GM19238 (cell line): ENCODE measurements around the gene RXFP1.
"Not testable (repeated sequence)": the region's sequence is repeated elsewhere in the genome, so short reads cannot be mapped to it uniquely, and the experiment has no call there.

Experiments
- DNase-seq: peaks from one replicate; pipeline ENCODE4 v3.0.0; 2011; ENCODE audit warnings: low spot score; ENCODE audit not compliant: insufficient read length

Gene RXFP1

GRCh38 chr4:158610790-158611189, 89.1 kb downstream of the RXFP1 start:
- DNase-seq, result no peak

- no peak for DNase-seq
These were observed 91.4 kb downstream of the RXFP1 start for GRCh38 chr4:158613046-158613445.

- DNase-seq, result no peak
These were observed 96.3 kb downstream of the RXFP1 start for GRCh38 chr4:158617956-158618355.

GRCh38 chr4:158621729-158622128, 100.0 kb downstream of the RXFP1 start:
- no peak for DNase-seq

GRCh38 chr4:158622251-158622650, 100.6 kb downstream of the RXFP1 start:
- DNase-seq, result no peak

GRCh38 chr4:158624889-158625478, 103.3 kb downstream of the RXFP1 start:
- DNase-seq, result no peak

GRCh38 chr4:158625544-158625943, 103.9 kb downstream of the RXFP1 start:
- no peak for DNase-seq

- no peak for DNase-seq
These were observed 109.2 kb downstream of the RXFP1 start for GRCh38 chr4:158630893-158631292.

GRCh38 chr4:158636619-158637018, 114.9 kb downstream of the RXFP1 start:
- no peak for DNase-seq

GRCh38 chr4:158644356-158644755, 122.7 kb downstream of the RXFP1 start:
- DNase-seq, result no peak

GRCh38 chr4:158644760-158645159, 123.1 kb downstream of the RXFP1 start:
- DNase-seq, result no peak

GRCh38 chr4:158649111-158649680, 127.5 kb downstream of the RXFP1 start:
- no peak for DNase-seq

- no peak for DNase-seq
These were observed 131.2 kb downstream of the RXFP1 start for GRCh38 chr4:158652920-158653319.

- DNase-seq, result no peak
These were observed 134.8 kb downstream of the RXFP1 start for GRCh38 chr4:158656439-158656838.

GRCh38 chr4:158657291-158657690, 135.6 kb downstream of the RXFP1 start:
- DNase-seq, result no peak

- not testable (repeated sequence) for DNase-seq
These were observed 141.6 kb downstream of the RXFP1 start for GRCh38 chr4:158663255-158663654.

GRCh38 chr4:158663707-158664625, 142.3 kb downstream of the RXFP1 start:
- DNase-seq, result not testable (repeated sequence)

GRCh38 chr4:158664806-158665205, 143.1 kb downstream of the RXFP1 start:
- DNase-seq, result no peak

- DNase-seq, result no peak
These were observed 145.2 kb downstream of the RXFP1 start for GRCh38 chr4:158666892-158667291.

GRCh38 chr4:158667651-158668198, 146.0 kb downstream of the RXFP1 start:
- DNase-seq, result no peak

- no peak for DNase-seq
These were observed 147.6 kb downstream of the RXFP1 start for GRCh38 chr4:158669310-158669709.
